Fibroblast of villous mesenchyme (primary cell): ENCODE measurements around the gene CHRD. TPM values are rescaled to one million over a fixed set of nuclear protein-coding genes. Genes with fewer than 3 reads are reported as not detected.
A peak's percentile ranks its signal among the peaks of the same experiment; 100 is the strongest.

ENCODE experiments used
- DNase-seq: peaks from one replicate; pipeline ENCODE4 v3.0.0-alpha.2; 2010; ENCODE audit warnings: low read depth
- H3K4me3 ChIP-seq: 2 replicates; pipeline ENCODE4 v1.5.1; 2011; ENCODE audit warnings: low read depth, mild to moderate bottlenecking, low read length
- CTCF ChIP-seq: IDR thresholded peaks from 2 replicates; pipeline ENCODE4 v1.5.1; 2012; ENCODE audit warnings: low read depth, mild to moderate bottlenecking, low read length; ENCODE audit not compliant: insufficient read depth
- total RNA-seq: library from RNA; depleted of rRNA; stranded (reverse); fragments of >200 nt; gene quantifications from 2 replicates; pipeline ENCODE4 v1.2.3, GENCODE V29; 2012

CHRD gene
- total RNA-seq, 1 donor = 1.7 TPM

DNA sequence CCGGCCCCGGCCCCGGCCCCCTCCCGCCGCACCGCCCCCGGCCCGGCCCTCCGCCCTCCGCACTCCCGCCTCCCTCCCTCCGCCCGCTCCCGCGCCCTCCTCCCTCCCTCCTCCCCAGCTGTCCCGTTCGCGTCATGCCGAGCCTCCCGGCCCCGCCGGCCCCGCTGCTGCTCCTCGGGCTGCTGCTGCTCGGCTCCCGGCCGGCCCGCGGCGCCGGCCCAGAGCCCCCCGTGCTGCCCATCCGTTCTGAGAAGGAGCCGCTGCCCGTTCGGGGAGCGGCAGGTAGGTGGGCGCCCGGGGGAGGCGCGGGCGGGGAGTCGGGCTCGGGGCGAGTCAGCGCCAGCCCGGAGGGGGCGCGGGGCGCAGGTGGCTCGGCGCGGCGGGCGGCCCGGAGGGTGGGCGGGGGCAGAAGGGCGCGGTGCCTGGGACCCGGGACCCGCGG lies 352 bp downstream of the CHRD start:
- peak; percentile 45 for DNase-seq
- peak overlapping the region; percentile 33 for H3K4me3 ChIP-seq
- TF ChIP-seq CTCF = no peak

GRCh38 chr3:184380627-184381260 lies 890 bp downstream of the CHRD start:
- TF ChIP-seq CTCF = no peak
- no peak for DNase-seq
- peak overlapping the region; percentile 33 for H3K4me3 ChIP-seq

GRCh38 chr3:184381261-184382224 lies 1.7 kb downstream of the CHRD start:
- no peak for DNase-seq
- no peak overlapping the region for H3K4me3 ChIP-seq
- TF ChIP-seq CTCF = no peak

DNA sequence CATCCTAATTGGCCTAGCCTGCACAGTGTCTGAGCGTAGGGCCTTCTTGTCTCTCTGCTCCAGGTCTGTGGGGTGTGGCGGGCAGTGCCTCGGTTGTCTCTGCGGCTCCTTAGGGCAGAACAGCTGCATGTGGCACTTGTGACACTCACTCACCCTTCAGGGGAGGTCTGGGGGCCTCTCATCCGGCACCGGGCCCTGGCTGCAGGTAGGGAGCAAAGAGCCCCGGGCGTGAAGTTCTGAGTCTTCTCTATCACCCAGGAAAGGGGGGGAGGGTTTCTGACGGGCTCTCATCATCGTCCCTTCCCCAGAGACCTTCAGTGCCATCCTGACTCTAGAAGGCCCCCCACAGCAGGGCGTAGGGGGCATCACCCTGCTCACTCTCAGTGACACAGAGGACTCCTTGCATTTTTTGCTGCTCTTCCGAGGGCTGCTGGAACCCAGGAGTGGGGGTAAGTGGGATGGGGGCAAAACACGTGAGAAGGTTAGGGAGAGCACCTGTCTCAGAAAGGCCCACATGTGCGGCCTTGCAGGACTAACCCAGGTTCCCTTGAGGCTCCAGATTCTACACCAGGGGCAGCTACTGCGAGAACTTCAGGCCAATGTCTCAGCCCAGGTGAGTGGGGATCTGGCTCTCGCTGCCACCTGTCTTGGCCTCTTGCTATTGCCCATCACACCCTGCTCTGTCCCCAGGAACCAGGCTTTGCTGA lies 2.6 kb downstream of the CHRD start:
- H3K4me3 ChIP-seq = no peak overlapping the region
- DNase-seq = no peak
- TF ChIP-seq CTCF = no peak

GRCh38 chr3:184383033-184383740 lies 3.3 kb downstream of the CHRD start:
- H3K4me3 ChIP-seq = no peak overlapping the region
- DNase-seq = no peak
- no peak for TF ChIP-seq CTCF

GRCh38 chr3:184384342-184384741 lies 4.5 kb downstream of the CHRD start:
- TF ChIP-seq CTCF = no peak
- no peak overlapping the region for H3K4me3 ChIP-seq
- no peak for DNase-seq
